SK-N-SH (cell line): ENCODE results near the gene INPP5A. TPM values are rescaled to one million over a fixed set of nuclear protein-coding genes. Genes with fewer than 3 reads are reported as not detected.

ENCODE experiments used
- CTCF ChIA-PET: fragments of 300-600, 350-600 bp; formaldehyde crosslinking; extraction: SDS; loops from one replicate; lab custom pipeline; 2021; lab: Yijun Ruan, JAX
- POLR2A ChIA-PET: fragments of 350-600 bp; sonication (Branson Sonifier 250); formaldehyde crosslinking; extraction: SDS; loops from one replicate; lab custom pipeline; 2020; ENCODE audit warnings: antibody characterized with exemption, inconsistent platforms; lab: Yijun Ruan, JAX
- DNase-seq: peaks from one replicate; pipeline ENCODE4 v3.0.0; 2012
- H2AFZ ChIP-seq: fragments of 200-600 bp; sonication (generic); 2 replicates; pipeline ENCODE4 v1.8.1; 2016; ENCODE audit warnings: antibody characterized with exemption, mild to moderate bottlenecking, low read depth
- H3F3A ChIP-seq: fragments of 200-600 bp; sonication (generic); replicated peaks from 2 replicates; pipeline ENCODE3; 2016; ENCODE audit warnings: antibody characterized with exemption, mild to moderate bottlenecking; ENCODE audit not compliant: insufficient read depth
- H3K27ac ChIP-seq, 2 experiments: fragments of 200-500 bp in 1 of 2; fragments of 200-600 bp in 1 of 2; sonication (Bioruptor generic) in 1 of 2; sonication (generic), shearing (Covaris generic) in 1 of 2; 2 replicates each; pipeline versions ENCODE4 v1.5.1 to v1.6.1; 2014 to 2016; ENCODE audit warnings: low read depth in 2 of 2, inconsistent platforms in 1 of 2, low read length in 1 of 2, mild to moderate bottlenecking in 1 of 2, mixed read lengths in 1 of 2
- H3K27me3 ChIP-seq: fragments of 200-600 bp; sonication (generic), shearing (Covaris generic); 2 replicates; pipeline ENCODE4 v1.6.1; 2016; ENCODE audit warnings: mixed run types; ENCODE audit not compliant: insufficient read depth
- H3K36me3 ChIP-seq, 2 experiments: fragments of 200-500 bp in 1 of 2; fragments of 200-600 bp in 1 of 2; sonication (Bioruptor generic) in 1 of 2; sonication (generic) in 1 of 2; replicated peaks in 1 of 2; 2 replicates each; pipeline versions ENCODE3 to v1.5.1; 2014 to 2016; ENCODE audit warnings: low read length in 1 of 2, mild to moderate bottlenecking in 1 of 2; ENCODE audit not compliant: insufficient read depth in 2 of 2, control insufficient read depth in 1 of 2
- H3K4me1 ChIP-seq, 2 experiments: fragments of 200-500 bp in 1 of 2; fragments of 200-600 bp in 1 of 2; sonication (Bioruptor generic) in 1 of 2; sonication (generic), shearing (Covaris generic) in 1 of 2; 2 replicates each; pipeline versions ENCODE4 v1.5.1 to v1.6.1; 2014 to 2016; ENCODE audit warnings: low read depth in 1 of 2, low read length in 1 of 2, mixed run types in 1 of 2; ENCODE audit not compliant: insufficient read depth in 2 of 2, control insufficient read depth in 1 of 2
- H3K4me2 ChIP-seq: fragments of 200-600 bp; sonication (generic), shearing (Covaris generic); 2 replicates; pipeline ENCODE4 v1.6.1; 2017; ENCODE audit warnings: mixed run types
- H3K4me3 ChIP-seq, 2 experiments: fragments of 200-500 bp in 1 of 2; fragments of 200-600 bp in 1 of 2; sonication (Bioruptor generic) in 1 of 2; sonication (generic), shearing (Covaris generic) in 1 of 2; 2 replicates each; pipeline versions ENCODE4 v1.5.1 to v1.8.1; 2014 to 2016; ENCODE audit warnings: low read depth in 2 of 2, inconsistent platforms in 1 of 2, low read length in 1 of 2, mild to moderate bottlenecking in 1 of 2, mixed read lengths in 1 of 2, moderate library complexity in 1 of 2
- H3K79me2 ChIP-seq: fragments of 200-600 bp; sonication (generic); 2 replicates; pipeline ENCODE4 v1.8.1; 2017; ENCODE audit warnings: mild to moderate bottlenecking; ENCODE audit not compliant: insufficient read depth
- H3K9ac ChIP-seq: fragments of 200-600 bp; sonication (generic); 2 replicates; pipeline ENCODE4 v1.6.1; 2017; ENCODE audit warnings: mixed run types
- H3K9me2 ChIP-seq: fragments of 200-600 bp; sonication (generic); 2 replicates; pipeline ENCODE4 v1.6.1; 2017; ENCODE audit warnings: mixed run types
- H3K9me3 ChIP-seq: fragments of 200-600 bp; sonication (generic); 2 replicates; pipeline ENCODE4 v1.6.1; 2017; ENCODE audit warnings: mixed run types, mild to moderate bottlenecking, moderate library complexity
- H4K20me1 ChIP-seq: fragments of 200-600 bp; sonication (generic); 2 replicates; pipeline ENCODE4 v1.6.1; 2017; ENCODE audit warnings: mild to moderate bottlenecking, mixed run types; ENCODE audit not compliant: insufficient read depth
- CHD2 ChIP-seq: fragments of 150-350 bp; IDR thresholded peaks from 2 replicates; pipeline ENCODE4 v1.6.1; 2018; ENCODE audit warnings: low read length; ENCODE audit not compliant: partially characterized antibody
- ELF1 ChIP-seq: IDR thresholded peaks from 2 replicates; pipeline ENCODE4 v1.4.0; 2012
- FOSL2 ChIP-seq: IDR thresholded peaks from 2 replicates; pipeline ENCODE4 v1.4.0; 2012; ENCODE audit warnings: low read depth, mild to moderate bottlenecking, moderate library complexity, borderline replicate concordance
- FOXJ3 ChIP-seq: sonication (generic); formaldehyde crosslinking; IDR thresholded peaks from 2 replicates; pipeline ENCODE4 v1.5.1; 2020; ENCODE audit warnings: mild to moderate bottlenecking, missing genetic modification reagents
- FOXM1 ChIP-seq: IDR thresholded peaks from 2 replicates; pipeline ENCODE4 v1.4.0; 2012; ENCODE audit warnings: low read depth, mild to moderate bottlenecking
- GABPA ChIP-seq: IDR thresholded peaks from 2 replicates; pipeline ENCODE4 v1.4.0; 2012; ENCODE audit warnings: low read depth, mild to moderate bottlenecking
- GATA2 ChIP-seq: sonication (generic); formaldehyde crosslinking; IDR thresholded peaks from 2 replicates; pipeline ENCODE4 v1.5.0; 2020; ENCODE audit warnings: mild to moderate bottlenecking, missing genetic modification reagents
- IRF3 ChIP-seq: fragments of 150-350 bp; IDR thresholded peaks from 2 replicates; pipeline ENCODE4 v1.6.1; 2016; ENCODE audit warnings: mild to moderate bottlenecking, low read depth, low read length
- JUND ChIP-seq: IDR thresholded peaks from 2 replicates; pipeline ENCODE4 v1.4.0; 2012
- MXI1 ChIP-seq: IDR thresholded peaks from 2 replicates; pipeline ENCODE4 v1.6.1; 2012; ENCODE audit warnings: mild to moderate bottlenecking, low read depth, low read length, improper control_type of control experiment
- NRF1 ChIP-seq: IDR thresholded peaks from 2 replicates; pipeline ENCODE4 v1.6.1; 2012; ENCODE audit warnings: low read depth, mild to moderate bottlenecking, low read length
- PBX3 ChIP-seq: IDR thresholded peaks from 2 replicates; pipeline ENCODE4; 2012
- RAD21 ChIP-seq: IDR thresholded peaks from 2 replicates; pipeline ENCODE4 v1.6.1; 2012; ENCODE audit warnings: mild to moderate bottlenecking, low read length
- RCOR1 ChIP-seq: fragments of 150-350 bp; IDR thresholded peaks from 2 replicates; pipeline ENCODE4 v1.6.1; 2017; ENCODE audit warnings: antibody characterized with exemption, low read length
- RFX5 ChIP-seq: IDR thresholded peaks from 2 replicates; pipeline ENCODE4 v1.6.1; 2012; ENCODE audit warnings: mild to moderate bottlenecking, improper control_type of control experiment, low read length
- SIN3A ChIP-seq: IDR thresholded peaks from 2 replicates; pipeline ENCODE4 v1.6.1; 2012; ENCODE audit warnings: low read depth, mild to moderate bottlenecking, low read length, moderate library complexity, borderline replicate concordance
- SMC3 ChIP-seq: IDR thresholded peaks from 2 replicates; pipeline ENCODE4 v1.6.1; 2012; ENCODE audit warnings: low read depth, low read length, improper control_type of control experiment
- TCF12 ChIP-seq: IDR thresholded peaks from 2 replicates; pipeline ENCODE4 v1.4.0; 2012
- YY1 ChIP-seq: IDR thresholded peaks from 2 replicates; pipeline ENCODE4 v1.4.0; 2012; ENCODE audit warnings: low read depth, mild to moderate bottlenecking
- WGBS: methylation state at CpG from one replicate; pipeline ENCODE4 v1.1.6; 2017; ENCODE audit warnings: low lambda C conversion rate; 5-methylcytosine and 5-hydroxymethylcytosine counted together
- polyA plus RNA-seq, 3 experiments: library from polyadenylated mRNA; depleted of rRNA; stranded (reverse); fragments of >200 nt; gene quantifications; 2 replicates each; pipeline ENCODE4 v1.2.3, GENCODE V29; 2012
- TF ChIP-seq, protein P1 (sequence below): IDR thresholded peaks from 2 replicates; pipeline ENCODE4 v1.4.0; 2012; ENCODE audit warnings: low read depth, borderline replicate concordance
- TF ChIP-seq, protein P2 (sequence below): fragments of 150-350 bp; IDR thresholded peaks from 2 replicates; pipeline ENCODE4 v1.6.1; 2017; ENCODE audit warnings: antibody characterized with exemption, low read length, low read depth, borderline replicate concordance

INPP5A gene
- polyA plus RNA-seq, 1 of the 3 experiments (the other 2 are of a cell fraction), result 12.0 TPM

DNA sequence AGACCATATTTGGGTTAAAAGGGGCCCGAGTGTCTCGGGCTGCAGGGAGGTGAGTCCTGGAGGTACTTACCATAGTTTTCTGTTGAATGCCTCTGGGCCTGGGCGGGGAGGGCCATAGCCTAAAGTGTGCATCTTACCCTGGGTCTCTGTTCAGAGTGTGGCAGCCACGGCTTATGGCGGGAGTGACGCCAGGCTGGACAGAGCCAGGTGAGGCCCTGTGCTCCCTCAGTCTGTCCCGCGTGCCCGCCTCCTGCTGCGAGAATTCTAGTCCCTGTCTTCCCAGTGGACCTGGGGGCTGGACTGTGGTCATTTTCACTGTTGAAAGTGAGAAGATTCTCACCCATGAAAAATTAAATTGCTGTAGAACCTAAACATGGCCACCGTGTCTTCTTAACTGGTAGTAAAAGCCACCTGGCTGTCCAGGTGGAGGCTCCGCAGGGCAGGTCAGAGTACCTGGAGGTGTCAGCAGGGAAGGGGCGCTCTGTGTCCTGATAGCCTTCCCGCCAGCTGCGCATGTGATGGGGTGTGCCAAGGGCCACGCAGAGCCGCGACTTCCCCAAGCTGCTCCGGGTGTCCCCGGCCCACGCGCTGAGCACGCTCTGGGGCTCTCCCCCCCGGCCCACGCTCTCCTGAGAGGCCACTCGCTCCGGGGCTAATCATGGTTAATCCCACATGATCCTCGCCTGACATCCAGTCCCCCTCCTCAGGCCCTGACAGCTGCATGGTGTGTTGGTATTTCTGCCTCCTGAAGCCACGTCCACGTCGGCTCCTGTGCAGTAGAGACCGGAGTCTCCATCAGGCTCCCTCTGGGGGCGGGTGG, 20.3 kb downstream of the INPP5A start:
- no peak for TF ChIP-seq CHD2
- TF ChIP-seq SMC3, result no peak
- TF ChIP-seq ELF1, result no peak
- TF ChIP-seq RFX5, result no peak
- no peak for TF ChIP-seq RCOR1
- TF ChIP-seq FOXJ3 (CRISPR knock-in tag), result no peak
- no peak for TF ChIP-seq GABPA
- TF ChIP-seq PBX3, result no peak
- TF ChIP-seq SIN3A, result no peak
- no peak for TF ChIP-seq YY1
- TF ChIP-seq NRF1, result no peak
- Histone ChIP-seq H3K4me3 (no peak overlapping the region), H3K4me2 (no peak overlapping the region), H2AFZ (no peak overlapping the region), H3K79me2 (peaks cover 30% of the 10 kb centered on the region), H3K9me2 (no peaks in the 10 kb centered on the region), H3K27me3 (no peaks in the 10 kb centered on the region), H3K4me1 (no peaks in the 10 kb centered on the region), H3K36me3 (no peaks in the 10 kb centered on the region), H4K20me1 (peaks cover 26% of the 10 kb centered on the region), H3K9me3 (no peaks in the 10 kb centered on the region), H3K9ac (no peak overlapping the region), H3F3A (no peaks in the 10 kb centered on the region), H3K27ac (no peak overlapping the region)
- CTCF ChIA-PET, result interaction anchor here (1.2 kb wide), 1 partner anchor 9 kb away, joined by 3 read pairs; no protein-coding TSS in a partner anchor
- 93% methylated on average over 19 of the region's 33 CpGs for WGBS
- POLR2A ChIA-PET, result no interaction called here
- no peak for DNase-seq

DNA sequence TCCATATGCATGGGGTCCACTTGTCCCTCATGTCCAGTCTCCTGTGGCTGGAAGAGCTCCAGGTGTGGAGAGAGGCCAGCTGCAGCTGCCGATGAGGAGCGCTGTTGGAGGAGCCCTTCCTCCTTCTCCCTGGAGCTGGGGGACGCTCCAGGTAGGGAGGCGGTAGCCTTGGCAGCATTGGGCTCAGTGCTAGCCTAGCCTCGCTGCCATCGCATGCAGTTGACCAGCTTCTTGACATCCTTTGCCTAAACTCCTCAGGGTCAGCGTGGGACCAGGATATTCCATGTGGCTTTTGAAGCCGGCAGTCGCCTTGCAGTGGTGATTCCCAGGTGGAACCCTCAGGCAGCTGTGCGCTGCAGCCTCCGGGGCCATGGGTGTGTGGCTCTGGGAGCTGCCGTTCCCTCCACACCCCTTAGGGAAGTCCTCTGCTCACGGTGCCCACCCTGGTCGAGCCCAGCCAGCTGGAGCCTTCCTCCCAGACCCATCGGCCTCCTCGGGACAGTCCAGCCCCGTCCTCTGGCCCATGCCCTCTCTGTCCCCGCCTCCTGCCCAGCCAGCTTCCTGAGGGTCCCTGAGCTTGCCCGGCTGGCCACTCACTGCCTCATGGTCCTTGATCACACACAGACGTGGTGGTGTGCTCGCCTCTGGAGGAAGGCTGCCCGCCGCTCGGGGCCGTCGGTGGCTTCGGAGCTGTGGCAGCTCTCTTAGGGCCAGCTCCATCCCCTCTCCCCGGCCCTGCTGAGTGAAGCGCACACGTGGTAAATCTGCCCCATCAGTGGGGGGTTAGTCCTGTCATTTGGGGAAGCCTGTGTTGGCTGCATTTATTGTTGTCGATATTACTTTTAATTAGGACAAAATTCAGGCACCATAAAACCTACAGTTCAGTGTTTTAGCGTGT, 21.2 kb downstream of the INPP5A start:
- Histone ChIP-seq H4K20me1 (peaks cover 28% of the 10 kb centered on the region), H2AFZ (no peak overlapping the region), H3K9me3 (no peaks in the 10 kb centered on the region), H3K79me2 (peaks cover 33% of the 10 kb centered on the region), H3K4me2 (no peak overlapping the region), H3K27ac (no peak overlapping the region), H3K36me3 (no peaks in the 10 kb centered on the region), H3K9me2 (no peaks in the 10 kb centered on the region), H3K9ac (no peak overlapping the region), H3K27me3 (no peaks in the 10 kb centered on the region), H3K4me3 (no peak overlapping the region), H3F3A (no peaks in the 10 kb centered on the region), H3K4me1 (no peaks in the 10 kb centered on the region)
- ChIA-PET CTCF (interaction anchor here (1.2 kb wide), 1 partner anchor 10 kb away, joined by 3 read pairs; no protein-coding TSS in a partner anchor), POLR2A (no interaction called here)
- TF ChIP-seq NRF1, result no peak
- TF ChIP-seq GATA2, result no peak
- TF ChIP-seq TCF12, result no peak
- TF ChIP-seq GABPA, result no peak
- no peak for TF ChIP-seq FOXM1
- TF ChIP-seq JUND, result no peak
- no peak for TF ChIP-seq FOSL2
- TF ChIP-seq, protein P1, sequence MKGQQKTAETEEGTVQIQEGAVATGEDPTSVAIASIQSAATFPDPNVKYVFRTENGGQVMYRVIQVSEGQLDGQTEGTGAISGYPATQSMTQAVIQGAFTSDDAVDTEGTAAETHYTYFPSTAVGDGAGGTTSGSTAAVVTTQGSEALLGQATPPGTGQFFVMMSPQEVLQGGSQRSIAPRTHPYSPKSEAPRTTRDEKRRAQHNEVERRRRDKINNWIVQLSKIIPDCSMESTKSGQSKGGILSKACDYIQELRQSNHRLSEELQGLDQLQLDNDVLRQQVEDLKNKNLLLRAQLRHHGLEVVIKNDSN, result no peak
- TF ChIP-seq MXI1, result no peak
- TF ChIP-seq SMC3, result no peak
- no peak for TF ChIP-seq IRF3
- TF ChIP-seq, protein P2, sequence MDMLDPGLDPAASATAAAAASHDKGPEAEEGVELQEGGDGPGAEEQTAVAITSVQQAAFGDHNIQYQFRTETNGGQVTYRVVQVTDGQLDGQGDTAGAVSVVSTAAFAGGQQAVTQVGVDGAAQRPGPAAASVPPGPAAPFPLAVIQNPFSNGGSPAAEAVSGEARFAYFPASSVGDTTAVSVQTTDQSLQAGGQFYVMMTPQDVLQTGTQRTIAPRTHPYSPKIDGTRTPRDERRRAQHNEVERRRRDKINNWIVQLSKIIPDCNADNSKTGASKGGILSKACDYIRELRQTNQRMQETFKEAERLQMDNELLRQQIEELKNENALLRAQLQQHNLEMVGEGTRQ, result no peak
- TF ChIP-seq RAD21, result no peak
- 87% methylated on average over 17 of the region's 32 CpGs for WGBS
- DNase-seq, result no peak
